WTC11 (cell line): ENCODE measurements around the gene ZNF853. TPM values are rescaled to one million over a fixed set of nuclear protein-coding genes. Genes with fewer than 3 reads are reported as not detected.

ENCODE experiments used
- ATAC-seq: fragments of 200-7000 bp; cut with Tn5 transposase; 2 replicates; pipeline ENCODE4 v1.10.0; 2021; ENCODE audit warnings: mild to moderate bottlenecking, moderate library complexity
- CTCF ChIA-PET: fragments of 300-600 bp; sonication (Branson Sonifier 250); formaldehyde crosslinking; loops from one replicate; lab custom pipeline; 2021; ENCODE audit warnings: antibody characterized with exemption; lab: Charles Lee
- POLR2A ChIA-PET: fragments of 350-600 bp; sonication (Branson Sonifier 250); formaldehyde crosslinking; loops from one replicate; lab custom pipeline; 2021; ENCODE audit warnings: antibody characterized with exemption; lab: Charles Lee
- DNase-seq: peaks from one replicate; pipeline ENCODE4 v3.0.0; 2021; ENCODE audit warnings: low spot score
- H3K27ac Mint-ChIP-seq: 2 replicates; pipeline ENCODE4 v1.8.0; 2021; ENCODE audit warnings: mixed read lengths
- H3K27me3 Mint-ChIP-seq: 2 replicates; pipeline ENCODE4 v1.8.0; 2021; ENCODE audit warnings: low read depth, mild to moderate bottlenecking, moderate library complexity, mixed read lengths
- H3K36me3 Mint-ChIP-seq: 2 replicates; pipeline ENCODE4 v1.8.0; 2021; ENCODE audit warnings: mixed read lengths
- H3K4me1 Mint-ChIP-seq: 2 replicates; pipeline ENCODE4 v1.8.0; 2022; ENCODE audit warnings: mixed read lengths
- H3K4me3 Mint-ChIP-seq: 2 replicates; pipeline ENCODE4 v1.8.0; 2021; ENCODE audit warnings: mild to moderate bottlenecking, moderate library complexity, mixed read lengths
- H3K9me3 Mint-ChIP-seq: 2 replicates; pipeline ENCODE4 v1.8.0; 2021; ENCODE audit warnings: mixed read lengths
- CBFB ChIP-seq: sonication (generic); formaldehyde crosslinking; IDR thresholded peaks from 2 replicates; pipeline ENCODE4 v1.8.1; 2022; ENCODE audit warnings: mild to moderate bottlenecking, low read depth, missing genetic modification reagents
- E2F4 ChIP-seq: sonication (generic); formaldehyde crosslinking; IDR thresholded peaks from 2 replicates; pipeline ENCODE4 v1.8.1; 2022; ENCODE audit warnings: low read depth, mild to moderate bottlenecking, moderate library complexity, missing genetic modification reagents, borderline replicate concordance
- FOXJ3 ChIP-seq: sonication (generic); formaldehyde crosslinking; IDR thresholded peaks from 2 replicates; pipeline ENCODE4 v1.9.0; 2021; ENCODE audit warnings: missing genetic modification reagents, mild to moderate bottlenecking, borderline replicate concordance
- FOXP1 ChIP-seq: sonication (generic); formaldehyde crosslinking; IDR thresholded peaks from 2 replicates; pipeline ENCODE4 v1.8.0; 2022; ENCODE audit warnings: missing genetic modification reagents, mild to moderate bottlenecking, moderate library complexity, borderline replicate concordance
- GTF2I ChIP-seq: fragments of 250-450 bp; sonication (Bioruptor Pico); conservative IDR thresholded peaks from 2 replicates; pipeline ENCODE4 v1.4.0; 2021; ENCODE audit warnings: mild to moderate bottlenecking
- HMGA2 ChIP-seq: fragments of 250-450 bp; sonication (Bioruptor Pico); IDR thresholded peaks from 2 replicates; pipeline ENCODE4 v1.4.0; 2021; ENCODE audit warnings: mild to moderate bottlenecking, moderate library complexity
- JUN ChIP-seq: sonication (generic); formaldehyde crosslinking; IDR thresholded peaks from 2 replicates; pipeline ENCODE4 v1.8.0; 2023; ENCODE audit warnings: mild to moderate bottlenecking, missing genetic modification reagents
- NR3C1 ChIP-seq: sonication (generic); formaldehyde crosslinking; conservative IDR thresholded peaks from 2 replicates; pipeline ENCODE4 v1.8.1; 2023; ENCODE audit warnings: low read depth, mild to moderate bottlenecking, missing genetic modification reagents
- RORB ChIP-seq: fragments of 250-450 bp; sonication (Bioruptor Pico); IDR thresholded peaks from 2 replicates; pipeline ENCODE4 v1.9.0; 2021; ENCODE audit warnings: mild to moderate bottlenecking
- ZBTB43 ChIP-seq: sonication (generic); formaldehyde crosslinking; IDR thresholded peaks from 2 replicates; pipeline ENCODE4 v1.8.1; 2023; ENCODE audit warnings: mild to moderate bottlenecking, missing genetic modification reagents
- ZNF121 ChIP-seq: sonication (generic); formaldehyde crosslinking; IDR thresholded peaks from 2 replicates; pipeline ENCODE4 v1.8.0; 2023; ENCODE audit warnings: missing genetic modification reagents
- ZNF232 ChIP-seq: sonication (generic); formaldehyde crosslinking; IDR thresholded peaks from 2 replicates; pipeline ENCODE4 v1.8.0; 2022; ENCODE audit warnings: mild to moderate bottlenecking, missing genetic modification reagents
- ZNF263 ChIP-seq: sonication (generic); formaldehyde crosslinking; IDR thresholded peaks from 2 replicates; pipeline ENCODE4 v1.8.1; 2022; ENCODE audit warnings: low read depth, mild to moderate bottlenecking, moderate library complexity, missing genetic modification reagents
- ZNF281 ChIP-seq: sonication (generic); formaldehyde crosslinking; IDR thresholded peaks from 2 replicates; pipeline ENCODE4 v1.8.0; 2023; ENCODE audit warnings: mild to moderate bottlenecking, missing genetic modification reagents
- ZNF416 ChIP-seq: fragments of 250-450 bp; sonication (Bioruptor Pico); IDR thresholded peaks from 2 replicates; pipeline ENCODE4 v1.9.0; 2021; ENCODE audit warnings: mild to moderate bottlenecking, inconsistent platforms
- ZNF425 ChIP-seq: fragments of 250-450 bp; sonication (Bioruptor Pico); conservative IDR thresholded peaks from 2 replicates; pipeline ENCODE4 v1.9.0; 2021; ENCODE audit warnings: mild to moderate bottlenecking
- total RNA-seq: library from RNA; stranded (reverse); gene quantifications from 3 replicates; pipeline ENCODE4 v1.2.3, GENCODE V29; 2021
- TF ChIP-seq, protein P1 (sequence below): sonication (generic); formaldehyde crosslinking; IDR thresholded peaks from 2 replicates; pipeline ENCODE4 v1.8.1; 2023; ENCODE audit warnings: mild to moderate bottlenecking, missing genetic modification reagents, moderate library complexity

Gene ZNF853
- total RNA-seq, 1 experiment from 2014 or later: 7.7 TPM

GRCh38 chr7:6647080-6647479 is 31.7 kb downstream of the ZNF853 start:
- CTCF ChIA-PET: no interaction called here
- Mint-ChIP-seq H3K4me1 (no peaks in the 10 kb centered on the region), H3K27me3 (no peaks in the 10 kb centered on the region), H3K4me3 (no peak overlapping the region), H3K9me3 (no peaks in the 10 kb centered on the region), H3K27ac (no peak overlapping the region), H3K36me3 (peaks cover 4% of the 10 kb centered on the region; the same call in 1 of the 2 replicates)
- ATAC-seq: no peak
- POLR2A ChIA-PET: no interaction called here
- no peak for DNase-seq
- TF ChIP-seq RORB (no peak), CBFB (CRISPR knock-in tag) (no peak), ZNF425 (CRISPR knock-in tag) (no peak), ZNF281 (CRISPR knock-in tag) (no peak)

- Mint-ChIP-seq H3K4me1 (no peaks in the 10 kb centered on the region), H3K4me3 (no peak overlapping the region), H3K27me3 (no peaks in the 10 kb centered on the region), H3K27ac (no peak overlapping the region; the same call in 1 of the 2 replicates), H3K9me3 (no peaks in the 10 kb centered on the region), H3K36me3 (peaks cover 5% of the 10 kb centered on the region; the same call in 1 of the 2 replicates)
- DNase-seq (no peak), ATAC-seq (no peak)
- ChIA-PET CTCF (no interaction called here), POLR2A (no interaction called here)
- no peak for TF ChIP-seq FOXP1
- TF ChIP-seq ZNF263 (CRISPR knock-in tag): no peak
- no peak for TF ChIP-seq ZBTB43
- TF ChIP-seq E2F4 (CRISPR knock-in tag): no peak
- TF ChIP-seq JUN (CRISPR knock-in tag): no peak
- no peak for TF ChIP-seq ZNF232 (CRISPR knock-in tag)
- TF ChIP-seq HMGA2 (CRISPR knock-in tag): no peak
- TF ChIP-seq NR3C1 (CRISPR knock-in tag): no peak
- TF ChIP-seq GTF2I (CRISPR knock-in tag): no peak
- TF ChIP-seq, protein P1, sequence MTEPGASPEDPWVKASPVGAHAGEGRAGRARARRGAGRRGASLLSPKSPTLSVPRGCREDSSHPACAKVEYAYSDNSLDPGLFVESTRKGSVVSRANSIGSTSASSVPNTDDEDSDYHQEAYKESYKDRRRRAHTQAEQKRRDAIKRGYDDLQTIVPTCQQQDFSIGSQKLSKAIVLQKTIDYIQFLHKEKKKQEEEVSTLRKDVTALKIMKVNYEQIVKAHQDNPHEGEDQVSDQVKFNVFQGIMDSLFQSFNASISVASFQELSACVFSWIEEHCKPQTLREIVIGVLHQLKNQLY (CRISPR knock-in tag): no peak
- no peak for TF ChIP-seq ZNF416 (CRISPR knock-in tag)
- TF ChIP-seq ZNF121: no peak
- no peak for TF ChIP-seq FOXJ3 (CRISPR knock-in tag)
Measured at GRCh38 chr7:6647541-6647940, 32.1 kb downstream of the ZNF853 start.
